ENCODE measurements around the gene NOSTRIN. TPM values are rescaled to one million over a fixed set of nuclear protein-coding genes. Genes with fewer than 3 reads are reported as not detected.

The NOSTRIN gene
- total and polyA plus RNA-seq, 3 donors from 2014 or later: 28.9 to 99.8 (median 93.8) TPM

- DNase-seq: no peak
- intact Hi-C loops (cut with DNase I; ENCODE audit: low total_unique reads): no loop called here
- TF ChIP-seq POLR2A (IDR thresholded peaks at IDR 0.05) (no peak), CTCF (IDR thresholded peaks at IDR 0.05) (no peak)
- no peaks in the 10 kb centered on the region for H3K27me3 ChIP-seq
- H3K4me1 ChIP-seq: peaks cover 7% of the 10 kb centered on the region
- H3K9me3 ChIP-seq: no peaks in the 10 kb centered on the region
- no peak overlapping the region for H3K4me3 ChIP-seq
- H3K36me3 ChIP-seq (ENCODE audit: low read depth, missing control alignments): no peaks in the 10 kb centered on the region
- 65 to 66% methylated on average over 13 of the region's 13 CpGs for WGBS, 2 donors
- no peak overlapping the region for H3K27ac ChIP-seq
Observed at GRCh38 chr2:168798076-168798887, 4.2 kb upstream of the NOSTRIN start.

- no peak for TF ChIP-seq POLR2A (IDR thresholded peaks at IDR 0.05)
- TF ChIP-seq CTCF (IDR thresholded peaks at IDR 0.05): no peak
- Histone ChIP-seq H3K27ac (no peak overlapping the region), H3K9me3 (no peaks in the 10 kb centered on the region), H3K4me3 (no peak overlapping the region), H3K27me3 (no peaks in the 10 kb centered on the region), H3K36me3 (ENCODE audit: low read depth, missing control alignments) (no peaks in the 10 kb centered on the region), H3K4me1 (peaks cover 7% of the 10 kb centered on the region)
- no peak for DNase-seq
- 75 to 92% methylated on average over 1 of the region's 1 CpG for WGBS, 2 donors
- intact Hi-C loops (cut with DNase I; ENCODE audit: low total_unique reads): no loop called here
Observed at GRCh38 chr2:168798888-168799410, 3.5 kb upstream of the NOSTRIN start.

- Histone ChIP-seq H3K4me1 (peaks cover 5% of the 10 kb centered on the region), H3K36me3 (ENCODE audit: low read depth, missing control alignments) (no peaks in the 10 kb centered on the region), H3K27ac (peak overlapping the region in 1 of 2 donors; percentile 71), H3K27me3 (no peaks in the 10 kb centered on the region), H3K9me3 (no peaks in the 10 kb centered on the region), H3K4me3 (no peak overlapping the region)
- intact Hi-C loops (cut with DNase I; ENCODE audit: low total_unique reads): no loop called here
- no peak for DNase-seq
- 48 to 100% methylated on average over 1 to 2 of the region's 2 CpGs for WGBS, 2 donors
- TF ChIP-seq POLR2A (IDR thresholded peaks at IDR 0.05): no peak
- no peak for TF ChIP-seq CTCF (IDR thresholded peaks at IDR 0.05)
Observed at GRCh38 chr2:168801471-168801870, 966 bp upstream of the NOSTRIN start.

- Histone ChIP-seq H3K4me1 (peaks cover 3% of the 10 kb centered on the region), H3K9me3 (no peaks in the 10 kb centered on the region), H3K27me3 (no peaks in the 10 kb centered on the region), H3K36me3 (ENCODE audit: low read depth, missing control alignments) (no peaks in the 10 kb centered on the region), H3K4me3 (peak overlapping the region; percentile 29 to 37), H3K27ac (peak overlapping the region; percentile 71 to 73)
- DNase-seq: no peak
- 38 to 52% methylated on average over 5 of the region's 5 CpGs for WGBS, 2 donors
- intact Hi-C loops (cut with DNase I; ENCODE audit: low total_unique reads): no loop called here
- TF ChIP-seq POLR2A (IDR thresholded peaks at IDR 0.05) (no peak), CTCF (IDR thresholded peaks at IDR 0.05) (no peak)
Observed at GRCh38 chr2:168802859-168803725, 655 bp downstream of the NOSTRIN start.
